Measurements from ENCODE around the gene HMCN1.

HMCN1 gene

DNA sequence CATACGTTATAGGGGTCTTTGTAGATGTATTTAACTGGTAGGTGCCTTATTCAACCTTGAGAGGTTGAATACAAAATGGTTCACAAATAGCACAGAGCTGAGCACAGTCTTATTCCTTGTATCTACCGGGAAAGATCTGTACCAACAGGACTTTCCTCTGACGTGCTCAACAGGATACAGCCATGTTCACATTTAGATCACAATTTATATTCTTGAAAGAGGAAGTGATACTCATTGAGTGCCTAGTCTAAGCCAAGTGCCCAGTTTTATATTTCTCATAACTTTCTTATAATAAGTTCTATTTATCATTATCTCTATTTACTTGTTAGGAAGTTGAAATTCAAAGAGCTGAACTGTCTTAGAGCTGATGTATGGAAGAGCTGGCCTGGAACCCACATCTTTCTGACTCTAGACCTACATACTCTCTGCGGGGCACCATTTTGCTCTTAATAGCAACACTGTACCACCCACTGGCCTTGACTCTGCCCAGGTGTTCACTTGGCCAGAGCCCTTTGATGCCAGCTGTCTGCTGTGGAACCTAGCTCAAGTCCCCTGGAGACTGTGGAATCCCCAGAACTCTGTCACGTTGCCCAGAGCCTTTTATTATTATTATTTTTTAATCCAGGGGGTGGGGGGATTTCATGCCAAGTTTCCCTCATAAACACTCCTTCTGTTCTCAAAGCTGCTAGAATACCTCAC lies 484.6 kb downstream of the HMCN1 start:
- TF ChIP-seq, protein P1, sequence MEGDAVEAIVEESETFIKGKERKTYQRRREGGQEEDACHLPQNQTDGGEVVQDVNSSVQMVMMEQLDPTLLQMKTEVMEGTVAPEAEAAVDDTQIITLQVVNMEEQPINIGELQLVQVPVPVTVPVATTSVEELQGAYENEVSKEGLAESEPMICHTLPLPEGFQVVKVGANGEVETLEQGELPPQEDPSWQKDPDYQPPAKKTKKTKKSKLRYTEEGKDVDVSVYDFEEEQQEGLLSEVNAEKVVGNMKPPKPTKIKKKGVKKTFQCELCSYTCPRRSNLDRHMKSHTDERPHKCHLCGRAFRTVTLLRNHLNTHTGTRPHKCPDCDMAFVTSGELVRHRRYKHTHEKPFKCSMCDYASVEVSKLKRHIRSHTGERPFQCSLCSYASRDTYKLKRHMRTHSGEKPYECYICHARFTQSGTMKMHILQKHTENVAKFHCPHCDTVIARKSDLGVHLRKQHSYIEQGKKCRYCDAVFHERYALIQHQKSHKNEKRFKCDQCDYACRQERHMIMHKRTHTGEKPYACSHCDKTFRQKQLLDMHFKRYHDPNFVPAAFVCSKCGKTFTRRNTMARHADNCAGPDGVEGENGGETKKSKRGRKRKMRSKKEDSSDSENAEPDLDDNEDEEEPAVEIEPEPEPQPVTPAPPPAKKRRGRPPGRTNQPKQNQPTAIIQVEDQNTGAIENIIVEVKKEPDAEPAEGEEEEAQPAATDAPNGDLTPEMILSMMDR (IDR thresholded peaks at IDR 0.05; ENCODE audit: low read depth, low read length), result no peak
- no peak for DNase-seq (ENCODE audit: extremely low read depth, low read depth)

DNA sequence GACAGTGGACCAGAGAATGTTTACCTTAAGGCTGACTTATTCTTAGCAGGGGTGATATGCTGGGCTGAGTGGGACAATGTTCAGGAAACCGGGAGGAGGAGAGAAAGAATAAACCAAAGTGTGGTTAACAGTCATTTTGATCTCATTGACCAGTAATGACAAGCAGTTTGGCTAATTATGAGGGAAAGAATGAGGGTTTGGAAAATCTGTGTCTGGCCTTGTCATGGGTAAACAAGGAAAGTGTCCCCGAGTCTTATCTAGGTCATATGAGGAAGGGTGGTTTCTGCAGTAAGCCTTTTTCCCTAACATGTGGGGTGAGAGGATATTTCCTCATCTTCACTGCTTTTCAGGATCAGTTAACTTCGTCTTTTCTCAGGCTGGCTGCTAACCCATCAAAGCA lies 485.9 kb downstream of the HMCN1 start:
- TF ChIP-seq, protein P1 (IDR thresholded peaks at IDR 0.05; ENCODE audit: low read depth, low read length), result no peak

GRCh38 chr1:186220911-186221310 lies 486.7 kb downstream of the HMCN1 start:
- TF ChIP-seq, protein P1 (IDR thresholded peaks at IDR 0.05; ENCODE audit: low read depth, low read length), result no peak
- no peak for DNase-seq (ENCODE audit: extremely low read depth, low read depth)

More for the DNA sequence above, 485.9 kb downstream of the HMCN1 start:
- no peak for DNase-seq (ENCODE audit: extremely low read depth, low read depth)

GRCh38 chr1:186225096-186225495 lies 490.9 kb downstream of the HMCN1 start:
- TF ChIP-seq, protein P1 (IDR thresholded peaks at IDR 0.05; ENCODE audit: low read depth, low read length), result no peak
- no peak for DNase-seq (ENCODE audit: extremely low read depth, low read depth)

GRCh38 chr1:186228749-186229148 lies 494.6 kb downstream of the HMCN1 start:
- TF ChIP-seq, protein P1 (IDR thresholded peaks at IDR 0.05; ENCODE audit: low read depth, low read length), result no peak
- DNase-seq (ENCODE audit: extremely low read depth, low read depth), result no peak

- TF ChIP-seq, protein P1 (IDR thresholded peaks at IDR 0.05; ENCODE audit: low read depth, low read length), result no peak
- DNase-seq (ENCODE audit: extremely low read depth, low read depth), result no peak
These were observed 497.8 kb downstream of the HMCN1 start for GRCh38 chr1:186231861-186232436.

DNA sequence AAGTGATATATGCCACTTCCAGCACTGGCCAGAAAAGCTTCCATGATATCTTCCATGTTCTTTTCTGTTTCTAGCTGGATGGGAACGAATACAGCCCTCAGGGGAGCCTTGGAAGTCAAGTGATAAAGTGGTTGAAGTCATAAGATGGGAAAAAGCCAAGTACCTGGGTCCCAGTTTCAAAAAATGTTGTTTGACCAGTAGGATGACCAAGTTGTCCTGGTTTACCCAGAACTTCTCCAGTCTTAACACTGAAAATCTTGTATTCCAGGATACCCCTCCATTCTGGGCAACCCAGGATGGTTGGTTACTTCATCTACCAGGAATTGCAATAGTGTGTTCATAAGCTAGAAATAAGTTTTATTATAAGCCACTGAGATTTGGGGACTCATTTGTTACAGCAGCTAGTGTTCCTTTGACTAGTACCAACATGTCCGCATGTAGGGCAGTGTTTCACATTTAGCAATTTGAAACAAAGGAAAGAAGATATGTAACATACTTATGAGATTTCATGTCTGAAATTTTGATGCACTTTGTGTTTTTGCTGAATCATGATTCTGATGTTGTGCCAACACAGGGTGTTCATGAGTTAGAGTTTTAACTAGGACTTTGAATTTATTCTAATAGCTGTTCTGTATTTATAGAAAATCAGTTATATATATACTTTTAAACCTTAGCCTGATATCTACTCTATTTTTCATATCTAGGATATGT lies 500.9 kb downstream of the HMCN1 start:
- DNase-seq (ENCODE audit: extremely low read depth, low read depth), result no peak
- TF ChIP-seq, protein P1 (IDR thresholded peaks at IDR 0.05; ENCODE audit: low read depth, low read length), result no peak
